ENCODE results near the gene SCN1A.

DNA sequence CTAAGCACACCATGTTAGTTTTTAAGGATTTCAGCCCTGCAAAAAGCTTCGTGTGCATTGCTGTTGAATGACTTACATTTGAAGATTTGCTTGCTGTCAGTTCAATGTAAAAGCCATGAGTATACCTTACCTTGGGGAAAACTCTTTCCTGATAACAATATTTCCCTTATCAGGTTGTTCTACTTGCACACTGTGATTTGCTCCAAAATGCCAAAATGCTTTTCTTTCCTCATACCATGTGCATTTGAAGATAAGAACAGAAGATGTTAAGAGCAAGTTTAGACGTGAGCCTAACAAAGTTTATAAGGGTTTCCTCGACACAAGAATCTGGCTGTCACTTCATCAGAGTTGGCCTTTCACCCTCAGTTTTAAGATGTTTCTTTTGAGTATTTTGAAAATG lies 57.6 kb downstream of the SCN1A start:
- TF ChIP-seq, protein P1, sequence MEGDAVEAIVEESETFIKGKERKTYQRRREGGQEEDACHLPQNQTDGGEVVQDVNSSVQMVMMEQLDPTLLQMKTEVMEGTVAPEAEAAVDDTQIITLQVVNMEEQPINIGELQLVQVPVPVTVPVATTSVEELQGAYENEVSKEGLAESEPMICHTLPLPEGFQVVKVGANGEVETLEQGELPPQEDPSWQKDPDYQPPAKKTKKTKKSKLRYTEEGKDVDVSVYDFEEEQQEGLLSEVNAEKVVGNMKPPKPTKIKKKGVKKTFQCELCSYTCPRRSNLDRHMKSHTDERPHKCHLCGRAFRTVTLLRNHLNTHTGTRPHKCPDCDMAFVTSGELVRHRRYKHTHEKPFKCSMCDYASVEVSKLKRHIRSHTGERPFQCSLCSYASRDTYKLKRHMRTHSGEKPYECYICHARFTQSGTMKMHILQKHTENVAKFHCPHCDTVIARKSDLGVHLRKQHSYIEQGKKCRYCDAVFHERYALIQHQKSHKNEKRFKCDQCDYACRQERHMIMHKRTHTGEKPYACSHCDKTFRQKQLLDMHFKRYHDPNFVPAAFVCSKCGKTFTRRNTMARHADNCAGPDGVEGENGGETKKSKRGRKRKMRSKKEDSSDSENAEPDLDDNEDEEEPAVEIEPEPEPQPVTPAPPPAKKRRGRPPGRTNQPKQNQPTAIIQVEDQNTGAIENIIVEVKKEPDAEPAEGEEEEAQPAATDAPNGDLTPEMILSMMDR (IDR thresholded peaks at IDR 0.05), result no peak
- no peak for TF ChIP-seq POLR2A (IDR thresholded peaks at IDR 0.05)

Data from testis (tissue), 2 donors.